ENCODE results near the gene CREBBP.

GRCh38 chr16:3769942-3770341 is 110.6 kb downstream of the CREBBP start:
- TF ChIP-seq YY1 (IDR thresholded peaks at IDR 0.05; ENCODE audit: insufficient read depth, insufficient read length) (no peak), ZNF274 (IDR thresholded peaks at IDR 0.05; ENCODE audit: low read depth, low read length) (no peak), SUZ12 (IDR thresholded peaks at IDR 0.05; ENCODE audit: extremely low read depth, insufficient read depth, insufficient read length) (no peak)
